Left colon (tissue), 2 donors: ENCODE data around the gene USP21. TPM values are rescaled to one million over a fixed set of nuclear protein-coding genes. Genes with fewer than 3 reads are reported as not detected.
"Not testable (repeated sequence)": the region's sequence is repeated elsewhere in the genome, so short reads cannot be mapped to it uniquely, and the experiment has no call there.

Experiments
- ATAC-seq: fragments of 200-7000 bp; cut with Tn5 transposase; one replicate; pipeline ENCODE4 v1.9.1; 2020; ENCODE audit warnings: mild to moderate bottlenecking, moderate library complexity
- DNase-seq, 2 donors: peaks; one replicate each; pipeline ENCODE4 v3.0.0-alpha.2; 2020
- intact Hi-C, 2 donors: fragments of 100-400 bp; cut with DNase I in 1 of 2; cut with micrococcal nuclease in 1 of 2; formaldehyde crosslinking; loops; one replicate each; pipeline versions ENCODE4 v1.11.2 to v1.14.0; 2022; cut with DNase I, micrococcal nuclease
- long read RNA-seq: library from polyadenylated mRNA; unstranded; transcript quantifications from one replicate; pipeline ENCODE4 v2.0.0, GENCODE V29; 2021
- total RNA-seq, 2 donors: library from RNA; stranded (reverse); fragmentation: NEBNext Ultra II Directional; extraction: Animal tissue kit (Norgen Biotek cat#: 25700); gene quantifications; one replicate each; pipeline ENCODE4 v1.2.1, GENCODE V29; 2021
- donor health status: DM: no; HTN: no; CAD: no.
- donor health status: DM: yes; HTN: yes; CAD: no.

The USP21 gene, protein sequence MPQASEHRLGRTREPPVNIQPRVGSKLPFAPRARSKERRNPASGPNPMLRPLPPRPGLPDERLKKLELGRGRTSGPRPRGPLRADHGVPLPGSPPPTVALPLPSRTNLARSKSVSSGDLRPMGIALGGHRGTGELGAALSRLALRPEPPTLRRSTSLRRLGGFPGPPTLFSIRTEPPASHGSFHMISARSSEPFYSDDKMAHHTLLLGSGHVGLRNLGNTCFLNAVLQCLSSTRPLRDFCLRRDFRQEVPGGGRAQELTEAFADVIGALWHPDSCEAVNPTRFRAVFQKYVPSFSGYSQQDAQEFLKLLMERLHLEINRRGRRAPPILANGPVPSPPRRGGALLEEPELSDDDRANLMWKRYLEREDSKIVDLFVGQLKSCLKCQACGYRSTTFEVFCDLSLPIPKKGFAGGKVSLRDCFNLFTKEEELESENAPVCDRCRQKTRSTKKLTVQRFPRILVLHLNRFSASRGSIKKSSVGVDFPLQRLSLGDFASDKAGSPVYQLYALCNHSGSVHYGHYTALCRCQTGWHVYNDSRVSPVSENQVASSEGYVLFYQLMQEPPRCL
- total RNA-seq: 10 to 100 TPM; 19.7 to 24.0 TPM
- long read RNA-seq, transcript USP21-203 (14 exons, 2,342 nt): major isoform, 7 of 26 reads
- long read RNA-seq, partial matches to known transcripts: 10 of 26 reads
- long read RNA-seq, other reads (novel, unspliced or antisense): 8 of 26 reads

DNA sequence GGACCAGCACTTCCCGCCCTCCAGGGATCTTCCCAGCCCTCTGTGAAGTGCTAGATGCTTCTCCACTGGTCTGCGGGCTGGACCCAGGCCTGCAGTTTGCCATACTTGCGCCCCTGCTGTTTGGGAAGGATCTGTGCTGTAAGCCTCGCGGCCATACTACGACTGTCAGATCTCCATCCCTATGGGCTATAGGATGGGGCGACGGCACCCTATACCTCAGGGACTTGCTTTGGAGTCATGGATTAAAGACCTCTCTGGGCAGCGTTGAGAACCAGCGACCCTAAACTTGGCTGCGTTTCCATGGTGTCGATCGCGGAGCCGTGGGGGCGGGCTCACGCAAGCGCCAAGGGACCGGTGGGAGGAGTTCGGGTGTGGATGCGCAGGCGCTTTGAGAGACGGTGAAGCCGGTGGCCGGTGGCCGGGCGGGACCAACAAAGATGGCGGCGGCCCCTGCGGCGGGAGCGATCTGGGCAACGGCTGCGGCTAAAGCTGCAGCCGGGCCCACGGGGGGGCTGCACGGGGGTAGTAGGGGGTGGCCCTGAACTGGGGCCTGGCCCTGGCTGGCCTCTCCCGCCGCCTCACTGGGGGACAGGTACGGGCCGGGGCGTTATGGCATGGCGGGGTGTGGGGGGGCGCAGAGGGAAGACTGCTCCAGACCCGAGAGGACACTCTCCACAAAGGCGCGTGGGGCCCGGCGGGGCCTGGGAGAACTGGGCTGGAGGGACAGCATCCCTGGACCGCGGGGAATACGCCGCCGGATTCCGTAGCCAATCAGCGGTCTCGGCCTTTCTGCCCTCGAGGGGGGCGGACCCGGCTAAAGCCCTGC is at the start of gene USP21:
USP21 (plus strand) TSS at position 414 of the 826 bp plus-strand sequence. CDS start 1,141 bp downstream, outside the sequence.
- DNase-seq: peak; percentile 90 to 95
- intact Hi-C loops: no loop called here
- ATAC-seq: peak; percentile 96

DNA sequence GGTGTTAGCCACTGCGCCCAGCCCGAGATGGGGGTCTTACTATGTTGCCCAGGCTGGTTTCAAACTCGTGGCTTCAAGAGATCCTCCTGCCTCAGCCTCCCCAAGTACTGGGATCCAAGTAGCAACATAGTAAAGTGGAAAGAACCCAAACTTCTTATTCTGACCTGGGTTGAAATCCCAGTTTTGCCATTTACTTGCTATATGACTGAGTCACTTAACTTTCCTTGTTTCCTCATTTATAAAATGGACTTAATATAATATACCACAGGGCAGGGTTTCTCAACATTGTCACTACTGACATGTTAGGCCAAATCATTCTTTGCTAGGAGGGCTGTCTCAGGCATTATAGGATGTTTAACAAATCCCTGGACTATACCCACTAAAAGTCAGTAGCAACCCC is 48.2 kb upstream of the USP21 start:
- DNase-seq (no peak), ATAC-seq (no peak)
- intact Hi-C loops: no loop called here

DNA sequence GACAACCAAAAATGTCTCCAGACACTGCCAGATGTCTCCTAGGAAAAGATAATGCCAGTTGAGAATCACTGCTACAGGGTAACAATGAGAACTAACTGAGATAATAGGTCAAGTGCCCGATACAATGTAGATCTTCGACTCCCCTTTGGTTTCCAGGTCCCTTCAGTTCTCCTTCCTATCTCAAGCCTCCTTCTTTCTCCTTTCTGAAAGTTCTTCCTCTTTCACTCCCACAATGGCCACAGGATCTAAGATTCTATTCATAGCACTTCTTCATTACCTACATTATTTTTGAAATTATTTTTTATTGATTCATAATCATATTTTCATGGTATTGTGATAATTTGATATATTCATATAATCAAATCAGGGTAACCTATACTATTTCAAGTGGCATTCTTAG is 47.8 kb upstream of the USP21 start:
- no peak for DNase-seq
- ATAC-seq: no peak
- intact Hi-C loops: no loop called here

DNA sequence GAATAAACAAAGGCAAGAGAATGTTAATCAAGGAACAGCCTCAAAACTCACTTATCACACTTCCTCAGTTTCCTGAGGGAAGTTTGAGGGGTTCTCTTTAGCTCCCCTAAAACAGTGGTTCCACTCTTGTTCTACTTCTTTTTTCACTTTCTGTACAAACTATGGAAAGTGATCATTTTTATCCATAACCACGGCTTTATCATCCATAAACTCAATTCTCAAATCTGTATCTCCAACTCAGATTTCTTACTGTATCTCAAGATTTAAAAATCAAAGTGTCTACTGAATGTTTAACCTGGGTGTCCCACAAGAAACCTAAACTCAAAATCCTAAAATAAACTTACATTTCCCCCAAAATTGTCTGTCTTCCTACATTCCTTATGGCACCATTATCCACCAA is 45.4 kb upstream of the USP21 start:
- ATAC-seq (no peak), DNase-seq (no peak)
- intact Hi-C loops: no loop called here

DNA sequence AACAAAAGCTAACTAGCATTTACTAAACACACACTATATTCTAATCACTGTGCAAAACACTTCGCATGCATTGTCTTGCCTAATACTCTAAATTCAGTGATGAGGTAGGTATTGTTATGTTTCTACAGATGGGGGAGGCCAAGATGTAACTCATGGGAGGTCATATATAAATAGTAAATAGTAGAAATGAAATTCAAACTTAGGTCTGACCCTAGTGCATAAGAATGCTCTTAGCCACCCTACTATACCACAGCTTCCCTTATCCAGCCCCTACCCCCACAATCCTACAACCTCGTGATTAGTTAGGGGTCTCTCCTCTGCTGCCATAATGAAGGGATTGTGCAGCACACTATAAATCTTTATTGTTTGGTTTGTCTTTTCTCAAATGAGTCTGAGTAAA is 44.7 kb upstream of the USP21 start:
- ATAC-seq: no peak
- intact Hi-C loops: no loop called here
- DNase-seq: no peak

DNA sequence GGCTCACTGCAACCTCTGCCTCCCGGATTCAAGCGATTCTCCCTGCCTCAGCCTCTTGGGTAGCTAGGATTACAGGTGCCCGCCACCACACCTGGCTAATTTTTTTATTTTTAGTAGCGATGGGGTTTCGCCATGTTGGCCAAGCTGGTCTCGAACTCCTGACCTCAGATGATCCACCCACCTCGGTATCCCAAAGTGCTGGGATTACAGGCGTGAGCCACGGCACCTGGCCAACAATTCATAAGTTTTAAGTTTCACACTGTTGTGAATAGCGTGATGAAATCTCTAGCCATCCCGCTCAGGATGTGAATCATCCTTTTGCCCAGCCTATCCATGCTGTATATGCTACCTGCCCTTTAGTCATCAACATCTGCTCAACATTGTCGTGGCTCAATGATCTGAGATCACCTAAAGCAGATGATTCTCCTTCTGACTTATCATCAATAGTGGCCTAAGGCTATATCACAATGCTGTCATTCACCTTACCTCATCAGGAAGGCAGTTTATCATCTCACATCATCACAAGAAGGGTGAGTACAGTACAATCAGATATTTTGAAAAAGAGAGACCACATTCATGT is 44.1 kb upstream of the USP21 start:
- ATAC-seq: no peak
- DNase-seq: no peak
- intact Hi-C loops: no loop called here

DNA sequence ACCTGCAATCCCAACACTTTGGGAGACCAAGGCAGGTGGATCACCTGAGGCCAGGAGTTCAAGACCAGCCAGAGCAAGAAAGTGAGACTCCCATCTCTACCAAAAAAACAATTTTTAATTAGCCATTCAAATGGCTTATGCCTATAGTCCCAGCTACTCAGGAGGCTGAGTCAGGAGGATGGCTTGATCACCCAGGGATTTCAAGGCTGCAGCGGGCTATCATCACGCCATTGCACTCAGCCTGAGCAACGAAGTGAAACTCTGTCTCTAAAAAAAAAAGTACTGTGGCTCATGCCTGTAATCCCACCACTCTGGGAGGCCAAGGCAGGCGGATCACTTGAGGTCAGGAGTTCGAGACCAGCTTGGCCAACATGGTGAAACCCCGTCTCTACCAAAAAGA is 43.3 kb upstream of the USP21 start:
- ATAC-seq, intact Hi-C loops, DNase-seq: not testable (repeated sequence)

DNA sequence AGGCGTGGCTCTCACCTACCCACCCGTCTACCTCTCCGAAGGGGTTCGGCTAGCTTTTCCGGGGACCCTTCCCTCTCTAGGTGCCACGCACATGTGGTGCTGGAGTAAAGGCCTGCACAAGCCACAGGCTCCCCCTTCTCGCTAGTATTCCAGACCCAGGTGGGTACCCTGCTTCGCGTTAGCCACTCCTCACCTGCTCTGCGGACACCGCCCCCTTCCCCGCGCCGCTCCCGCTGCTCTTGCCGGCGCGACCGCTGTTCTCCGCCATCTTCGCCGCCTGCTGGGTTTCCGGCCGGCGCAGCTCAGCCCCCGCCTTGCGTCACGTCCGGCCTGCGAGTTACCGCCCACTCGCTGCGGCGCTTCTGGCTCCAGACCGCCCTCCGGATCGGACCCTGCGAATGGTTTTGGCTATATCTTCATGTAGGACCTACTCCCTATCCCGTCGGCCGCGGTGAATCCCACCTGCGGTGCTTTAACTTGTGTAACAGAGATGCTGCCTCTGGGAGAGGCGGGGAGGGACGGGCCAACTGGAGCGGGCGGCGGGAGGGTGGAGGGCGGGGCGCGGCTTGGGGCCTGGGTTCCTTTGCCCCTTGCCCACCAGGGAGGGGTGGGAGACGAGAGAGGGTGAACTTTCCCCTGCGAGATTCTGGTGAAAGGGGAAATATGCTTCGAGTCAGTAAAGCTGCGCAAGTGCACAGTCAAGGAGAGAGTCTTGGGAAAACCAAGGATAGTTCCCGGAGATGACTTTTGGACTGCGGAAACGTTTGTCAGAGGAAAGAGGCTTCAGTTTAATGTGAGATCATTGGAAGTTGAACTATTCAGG is 41.3 kb upstream of the USP21 start, which contains the start of the genes NIT1 and PFDN2:
NIT1 (plus strand) TSS at position 347 of the 823 bp plus-strand sequence; CDS start at position 419, 72 bp downstream.
PFDN2 (minus strand) TSS at position 279 of the 823 bp plus-strand sequence; CDS start at position 268, 11 bp downstream.
- intact Hi-C loops: no loop called here
- DNase-seq (peak; percentile 87 to 91), ATAC-seq (peak; percentile 82)

DNA sequence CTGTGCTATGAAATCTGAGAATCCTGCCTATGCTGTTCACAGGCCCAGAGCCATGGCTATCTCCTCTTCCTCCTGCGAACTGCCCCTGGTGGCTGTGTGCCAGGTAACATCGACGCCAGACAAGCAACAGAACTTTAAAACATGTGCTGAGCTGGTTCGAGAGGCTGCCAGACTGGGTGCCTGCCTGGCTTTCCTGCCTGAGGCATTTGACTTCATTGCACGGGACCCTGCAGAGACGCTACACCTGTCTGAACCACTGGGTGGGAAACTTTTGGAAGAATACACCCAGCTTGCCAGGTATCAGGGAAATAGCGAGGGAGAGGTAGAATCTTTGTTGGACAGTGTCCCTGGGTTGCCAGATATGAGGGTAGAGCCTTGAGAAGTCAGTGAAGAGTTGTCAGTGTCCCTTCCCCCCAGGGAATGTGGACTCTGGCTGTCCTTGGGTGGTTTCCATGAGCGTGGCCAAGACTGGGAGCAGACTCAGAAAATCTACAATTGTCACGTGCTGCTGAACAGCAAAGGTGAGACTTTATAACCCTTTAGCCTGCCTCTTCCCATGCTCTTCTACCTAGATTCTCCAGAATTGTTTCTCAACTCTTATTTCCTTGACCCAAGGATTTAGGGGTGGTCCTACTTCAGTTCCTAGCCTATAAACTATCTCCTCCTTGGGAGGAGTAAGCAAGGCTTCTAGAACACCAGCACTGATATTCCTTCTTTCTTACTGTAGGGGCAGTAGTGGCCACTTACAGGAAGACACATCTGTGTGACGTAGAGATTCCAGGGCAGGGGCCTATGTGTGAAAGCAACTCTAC is 40.0 kb upstream of the USP21 start:
- intact Hi-C loops: no loop called here
- peak; percentile 50 to 65 for DNase-seq

DNA sequence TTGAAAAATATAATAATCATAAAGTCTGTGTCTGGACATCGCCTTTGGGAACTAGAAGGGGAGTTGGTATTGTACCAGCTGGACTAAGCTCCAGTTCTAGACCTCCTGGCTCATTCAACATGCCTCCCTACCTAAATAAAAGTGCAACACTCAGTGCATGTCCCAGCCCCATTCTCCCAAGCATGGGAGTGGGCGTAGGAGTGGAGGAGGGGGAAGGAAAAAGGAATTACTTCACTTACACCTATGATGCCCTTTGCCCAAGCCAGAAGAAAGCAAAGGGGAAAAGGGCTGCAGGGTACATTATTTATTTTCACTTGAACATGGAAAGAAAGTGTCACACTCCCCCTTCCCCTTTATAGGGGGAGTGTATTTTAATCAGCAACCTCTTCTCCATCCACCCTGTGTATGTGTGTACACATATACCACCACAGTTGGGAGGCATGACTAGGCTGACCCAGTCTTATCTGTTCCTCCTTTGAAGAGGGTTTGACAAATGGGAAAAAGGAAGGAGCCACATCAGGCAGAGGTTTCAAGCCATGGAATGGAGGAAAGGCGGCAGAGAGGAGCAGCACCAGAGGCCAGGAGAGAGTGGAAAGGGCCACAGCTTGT is 38.2 kb upstream of the USP21 start:
- ATAC-seq: no peak
- intact Hi-C loops: no loop called here
- DNase-seq: no peak

More for the DNA sequence above, 40.0 kb upstream of the USP21 start:
- ATAC-seq: peak; percentile 55

DNA sequence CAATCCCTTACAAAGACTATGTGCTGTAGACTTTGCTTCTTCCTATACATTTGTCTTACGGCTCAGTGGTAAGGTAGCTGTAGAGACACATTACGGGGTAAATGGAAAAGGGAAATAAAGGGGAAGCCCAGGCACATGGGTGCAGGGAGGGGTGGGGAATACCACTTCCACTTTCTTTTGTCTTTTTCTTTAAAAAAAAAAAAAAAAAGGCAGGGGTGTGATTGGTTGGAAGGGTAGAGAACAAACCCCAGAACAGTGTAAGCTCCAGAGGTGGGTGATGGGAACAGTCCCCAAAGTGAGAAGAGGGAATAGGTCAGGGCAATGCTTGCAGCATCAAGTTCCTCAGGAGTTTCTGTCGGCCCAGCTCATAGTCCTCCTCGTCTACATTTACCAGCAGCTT is 37.5 kb upstream of the USP21 start:
- no peak for ATAC-seq
- intact Hi-C loops: no loop called here
- DNase-seq: no peak

DNA sequence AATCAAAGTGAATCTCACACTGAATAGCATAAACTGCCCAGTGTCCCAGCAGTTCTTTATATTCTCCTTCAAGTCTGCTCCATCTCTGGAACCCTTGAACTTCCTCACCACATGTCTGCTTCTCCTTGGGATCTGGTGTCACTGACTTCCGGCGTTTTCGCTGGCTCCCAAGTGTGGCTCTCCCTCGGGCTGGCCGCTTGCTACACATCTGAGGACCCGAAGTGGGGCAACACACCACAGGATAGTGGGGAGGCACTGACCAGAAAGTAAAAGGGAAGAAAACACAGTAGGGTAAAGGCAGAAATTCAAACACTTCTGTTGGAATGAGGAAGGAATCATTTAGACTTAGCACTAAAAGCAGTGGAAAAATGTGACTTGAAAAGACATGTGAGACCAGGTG is 36.3 kb upstream of the USP21 start:
- no peak for DNase-seq
- intact Hi-C loops: no loop called here
- ATAC-seq: no peak

DNA sequence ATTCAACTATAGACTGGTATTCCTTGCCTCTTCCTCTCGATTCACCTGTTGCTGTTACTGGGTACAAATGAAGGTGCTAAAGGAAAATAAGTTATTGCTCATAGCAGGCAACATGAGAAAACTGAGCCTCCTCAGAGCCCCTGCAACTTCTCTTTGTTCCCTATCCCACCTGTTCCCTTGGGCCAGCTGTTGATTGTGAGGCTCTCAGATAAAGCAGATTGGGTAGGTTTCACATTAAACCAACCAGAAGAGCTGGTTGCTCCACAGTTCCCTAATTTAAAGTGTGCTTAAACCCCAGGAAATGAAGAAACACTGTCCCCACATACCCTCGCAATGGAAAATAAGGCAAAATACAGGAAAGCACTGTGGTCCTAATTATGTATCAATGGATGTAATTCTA is 31.7 kb upstream of the USP21 start:
- no peak for DNase-seq
- ATAC-seq: no peak
- intact Hi-C loops: no loop called here

DNA sequence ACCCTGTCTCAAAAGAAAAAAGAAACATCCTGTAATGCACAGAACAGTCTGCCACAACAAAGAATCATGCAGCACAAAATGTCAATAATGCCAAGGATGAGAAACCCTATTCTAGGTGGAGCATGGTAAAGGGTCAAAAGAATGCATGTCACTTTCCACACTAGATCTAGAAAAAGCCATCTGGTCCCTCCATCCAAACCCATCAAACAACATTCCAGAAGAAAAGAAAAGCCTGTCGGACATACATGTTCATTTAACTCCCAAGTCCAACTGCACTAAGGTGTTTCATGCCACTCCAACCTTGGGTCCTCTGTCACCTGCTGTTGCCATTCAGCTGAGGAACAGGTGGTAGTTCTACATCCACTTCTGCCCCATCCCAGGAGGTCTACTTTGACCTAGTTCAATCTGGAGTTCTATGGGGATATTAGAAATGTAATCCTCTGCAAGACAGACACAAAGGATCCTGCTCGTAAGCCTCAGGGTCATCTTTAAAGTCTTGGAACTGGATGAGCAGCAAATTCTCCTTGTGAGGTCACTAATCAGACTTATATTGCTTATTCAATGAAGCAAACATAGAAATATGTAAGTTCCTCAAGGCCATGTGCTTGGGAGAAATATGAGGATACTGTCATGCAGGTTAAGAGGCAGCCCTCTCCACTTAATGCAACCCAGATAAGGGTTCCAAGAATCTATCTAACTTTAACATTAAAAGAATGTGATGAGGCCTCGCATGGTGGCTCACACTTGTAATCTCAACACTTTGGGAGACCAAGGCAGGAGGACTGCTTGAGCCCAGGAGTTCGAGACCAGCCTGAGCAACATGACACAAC is 30.5 kb upstream of the USP21 start:
- no peak for ATAC-seq
- intact Hi-C loops: no loop called here

DNA sequence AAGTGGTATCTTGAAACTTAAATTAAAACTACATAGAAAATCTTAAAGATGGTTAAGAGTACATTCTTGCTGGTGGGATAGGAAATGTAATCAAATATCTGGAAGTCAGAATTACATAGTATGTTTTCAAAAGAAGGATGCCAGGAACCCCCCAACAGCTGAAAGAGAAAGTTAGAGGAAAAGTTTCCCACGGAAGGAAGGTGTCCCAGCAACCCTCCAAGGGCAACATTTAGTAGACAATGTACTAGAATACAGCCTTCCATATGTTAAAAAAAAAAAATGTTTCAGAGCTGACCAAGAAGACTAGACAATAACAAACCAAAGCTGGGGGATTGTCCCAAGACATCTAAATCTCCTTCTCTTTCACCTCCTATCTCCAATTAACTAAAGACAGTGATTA is 29.0 kb upstream of the USP21 start:
- ATAC-seq: no peak

More for the DNA sequence above, 30.5 kb upstream of the USP21 start:
- DNase-seq: no peak

More for the DNA sequence above, 29.0 kb upstream of the USP21 start:
- no peak for DNase-seq
- intact Hi-C loops: no loop called here
